ENCODE data around the gene GSC2.
"Not testable (repeated sequence)": the region's sequence is repeated elsewhere in the genome, so short reads cannot be mapped to it uniquely, and the experiment has no call there.

Gene GSC2

DNA sequence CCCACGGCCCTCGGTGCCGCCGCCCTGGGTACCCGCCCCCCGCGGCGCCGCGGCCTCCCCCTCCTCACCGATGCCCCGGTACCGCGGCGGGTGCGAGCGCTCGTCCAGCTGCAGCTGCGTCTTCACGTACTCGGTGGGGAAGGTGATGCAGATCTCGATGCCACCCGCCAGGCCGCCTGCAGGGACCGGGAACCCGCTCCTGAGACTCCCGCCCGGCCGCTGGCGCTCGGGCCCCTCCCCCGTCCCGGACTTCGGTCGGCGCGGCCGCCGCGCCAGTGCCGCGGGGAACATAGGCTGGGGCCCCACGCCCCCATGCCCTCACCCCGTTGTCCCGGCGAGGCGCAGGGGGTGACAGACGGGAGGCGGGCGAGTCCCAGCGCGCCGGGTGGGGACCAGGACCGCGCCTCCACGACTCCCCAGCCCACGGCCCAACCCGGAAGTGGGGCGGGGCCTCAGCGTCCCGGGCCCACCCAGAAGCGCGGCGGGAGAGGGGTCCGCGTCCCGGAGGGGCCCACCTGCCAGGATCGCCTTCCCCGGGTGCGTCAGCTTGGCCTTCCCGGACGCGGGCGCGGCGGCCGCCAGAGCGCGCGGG is 28.1 kb upstream of the GSC2 start:
- DNase-seq (ENCODE audit: low read depth): no peak

DNA sequence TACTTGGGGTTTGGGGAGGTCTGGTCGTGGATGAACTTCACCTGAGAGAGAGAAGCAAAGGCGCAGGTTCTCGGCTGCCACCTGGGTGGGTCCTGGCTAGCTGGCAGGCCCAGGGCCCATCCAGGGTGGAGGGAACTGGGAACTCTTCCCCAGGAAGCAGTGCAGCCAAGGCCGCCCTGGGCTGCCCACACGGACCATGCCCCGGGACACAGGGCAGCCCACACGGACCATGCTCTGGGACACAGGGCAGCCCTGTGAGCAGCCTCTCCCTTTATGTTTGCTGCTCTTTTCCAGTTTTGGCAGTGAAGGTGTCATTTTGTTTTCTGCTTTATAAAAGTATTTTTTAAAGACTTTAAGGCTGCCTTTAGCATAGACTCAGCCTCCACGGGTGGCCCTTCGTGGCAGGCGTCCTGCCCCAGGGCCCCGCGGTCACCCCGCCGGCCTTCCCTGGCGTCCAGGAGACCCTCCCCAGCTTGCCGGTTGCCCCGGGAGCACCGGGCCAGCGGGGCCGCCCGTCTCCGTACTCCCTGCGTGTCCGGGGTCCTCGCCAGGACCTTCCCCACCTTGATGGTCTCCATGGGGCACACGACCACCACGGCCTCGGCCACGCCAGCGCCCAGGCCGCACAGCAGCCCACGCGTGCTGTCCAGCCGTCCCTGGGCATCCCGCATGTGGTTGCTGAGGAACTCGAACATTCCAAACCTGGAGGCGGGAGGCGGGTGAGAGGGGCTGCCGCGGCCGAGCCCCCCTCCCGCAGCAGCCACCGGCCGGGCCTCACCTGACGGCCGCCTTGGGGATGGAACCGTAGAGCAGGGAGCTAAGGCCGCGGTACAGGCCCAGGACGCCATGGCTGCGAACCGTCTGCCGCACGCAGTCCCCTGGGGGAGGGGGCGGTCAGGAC is 27.3 kb upstream of the GSC2 start:
- DNase-seq (ENCODE audit: low read depth): no peak

DNA sequence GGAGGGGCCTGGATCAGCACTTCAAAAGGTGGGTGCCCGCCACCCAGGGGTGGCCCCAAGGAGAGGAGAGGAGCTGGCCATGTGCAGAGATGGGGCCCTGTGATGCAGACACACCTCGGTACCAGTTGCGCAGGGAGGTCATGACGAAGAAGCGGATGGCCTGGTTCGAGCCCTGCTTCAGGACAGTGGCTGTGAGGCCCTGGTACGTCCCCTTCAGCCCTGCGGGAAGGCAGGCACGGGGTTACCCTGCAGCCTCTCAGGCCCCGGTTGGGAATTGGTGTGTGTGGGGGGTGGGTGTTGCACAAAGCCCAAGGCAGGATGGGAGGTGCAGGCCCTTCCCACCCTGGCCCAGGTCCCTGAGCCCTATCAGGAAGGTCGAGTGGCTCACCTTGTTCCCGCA is 26.6 kb upstream of the GSC2 start:
- no peak for DNase-seq (ENCODE audit: low read depth)

DNA sequence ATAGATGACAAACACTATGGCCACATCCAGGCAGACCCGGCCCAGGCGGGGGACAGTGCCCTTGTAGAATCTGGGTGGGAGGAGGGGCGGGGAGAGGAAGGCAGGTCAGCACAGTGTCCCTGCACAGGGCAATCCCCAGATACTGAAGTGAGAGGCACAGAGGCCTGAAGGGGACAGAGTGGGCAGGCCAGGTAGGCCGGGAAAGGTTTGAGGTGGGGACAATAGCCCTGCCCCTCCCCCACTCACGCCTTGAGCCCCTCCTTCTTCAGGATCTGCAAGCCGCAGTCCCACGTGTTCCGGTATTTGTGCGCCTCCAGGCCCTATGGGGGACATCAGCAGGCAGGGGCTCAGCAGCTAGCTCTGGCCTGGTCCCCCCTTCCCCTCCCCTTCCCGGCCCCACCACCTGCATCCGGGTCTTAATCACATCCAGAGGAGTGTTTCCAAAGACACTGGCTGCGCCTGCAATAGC is 26.1 kb upstream of the GSC2 start:
- no peak for DNase-seq (ENCODE audit: low read depth)

DNA sequence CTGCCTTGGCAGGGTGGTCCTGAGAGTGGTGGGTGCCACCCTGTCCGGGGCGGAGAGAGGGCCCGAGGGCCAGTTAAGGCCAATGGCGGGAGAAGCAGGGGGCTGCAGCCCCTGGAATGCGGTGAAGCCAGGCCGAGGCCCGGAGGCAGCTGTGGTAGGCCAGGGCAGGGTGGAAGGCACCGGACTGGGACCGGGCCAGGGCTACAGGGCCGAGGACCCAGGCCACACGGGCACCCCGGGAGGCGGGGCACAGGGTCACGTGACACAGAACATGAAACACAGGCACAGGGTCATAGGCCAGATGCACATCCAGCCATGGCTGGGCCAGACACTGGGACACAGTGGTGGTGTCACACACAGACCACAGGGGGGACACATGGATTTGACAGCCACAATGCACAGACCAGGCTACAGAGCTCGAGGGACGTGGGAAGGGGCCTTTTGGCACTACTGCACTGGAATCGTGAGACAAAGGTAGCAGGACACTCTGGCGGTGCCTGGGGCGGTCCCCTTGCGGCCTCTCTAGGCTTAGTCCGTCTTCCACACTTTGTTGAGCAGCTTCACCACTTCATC is 25.6 kb upstream of the GSC2 start:
- no peak for DNase-seq (ENCODE audit: low read depth)

DNA sequence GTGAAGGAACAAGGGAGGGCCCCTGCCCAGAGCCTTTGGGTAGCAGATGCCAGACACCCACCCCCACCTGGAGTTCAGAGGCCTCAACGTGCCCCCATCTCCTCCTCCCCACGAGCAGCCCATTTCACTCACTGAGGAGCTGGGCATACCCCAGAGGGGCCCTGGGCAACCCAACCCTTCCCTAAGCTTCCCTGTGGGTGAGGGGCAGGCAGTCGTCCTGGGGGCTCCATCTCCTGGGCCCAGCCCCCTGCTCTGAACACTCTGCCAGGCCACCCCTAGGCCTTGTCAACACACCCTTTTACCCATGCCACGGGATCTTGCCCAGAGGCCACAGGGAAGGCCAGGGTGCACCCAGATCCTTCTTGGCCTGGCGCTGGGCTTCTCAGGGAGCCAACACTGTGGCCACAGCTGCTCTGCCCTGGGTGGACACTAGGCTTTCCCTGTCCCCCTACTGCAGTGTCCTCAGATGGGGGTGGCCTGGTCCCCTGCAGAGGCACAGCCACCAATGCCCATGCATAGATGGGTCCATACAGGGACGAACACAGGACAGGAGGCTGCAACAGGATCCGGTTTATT is 25.0 kb upstream of the GSC2 start:
- no peak for DNase-seq (ENCODE audit: low read depth)

DNA sequence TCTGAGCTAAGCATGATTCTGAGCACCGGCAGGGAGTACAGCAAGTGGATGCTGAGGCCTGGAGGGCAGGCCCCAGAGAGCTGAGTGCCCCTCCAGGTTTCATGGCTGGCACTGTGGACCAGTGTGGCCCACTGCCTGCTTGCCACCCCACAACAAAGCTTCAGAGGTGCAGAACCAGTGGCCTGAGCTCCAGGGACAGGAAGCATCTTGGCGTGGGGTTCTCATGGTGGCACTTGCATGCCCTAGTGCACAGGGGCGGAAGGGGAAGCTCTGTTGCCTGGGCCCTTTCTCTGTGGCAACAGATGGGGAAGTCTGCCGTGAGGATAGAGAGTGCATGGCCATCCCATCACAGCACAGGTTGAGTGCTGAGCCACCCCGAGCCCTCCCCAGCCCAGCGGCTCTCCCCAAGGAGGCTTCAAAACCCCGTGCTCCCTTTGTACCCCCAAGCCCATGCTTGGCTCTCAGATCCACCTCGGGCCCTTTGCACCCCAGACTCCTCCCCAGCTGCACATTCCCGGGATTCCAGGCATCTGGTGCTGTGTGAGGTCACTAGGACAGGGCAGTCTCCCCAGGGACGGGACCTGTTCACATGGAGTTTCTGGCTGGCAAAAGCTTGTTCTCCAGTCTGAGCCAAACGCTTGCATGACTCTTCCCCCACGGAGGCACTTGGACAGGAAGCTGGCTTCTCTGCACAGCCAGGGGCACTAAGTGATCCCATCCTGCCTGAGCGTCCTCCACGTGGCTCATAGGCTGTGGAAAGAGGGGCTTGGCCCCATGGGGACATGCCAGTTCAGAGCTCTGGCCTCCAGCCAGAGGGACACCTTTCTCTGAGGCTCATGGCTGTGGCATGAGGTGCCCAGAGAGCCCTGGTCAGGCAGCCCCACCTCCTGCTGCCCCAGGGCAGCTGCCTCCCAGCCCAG is 24.3 kb upstream of the GSC2 start:
- no peak for DNase-seq (ENCODE audit: low read depth)

DNA sequence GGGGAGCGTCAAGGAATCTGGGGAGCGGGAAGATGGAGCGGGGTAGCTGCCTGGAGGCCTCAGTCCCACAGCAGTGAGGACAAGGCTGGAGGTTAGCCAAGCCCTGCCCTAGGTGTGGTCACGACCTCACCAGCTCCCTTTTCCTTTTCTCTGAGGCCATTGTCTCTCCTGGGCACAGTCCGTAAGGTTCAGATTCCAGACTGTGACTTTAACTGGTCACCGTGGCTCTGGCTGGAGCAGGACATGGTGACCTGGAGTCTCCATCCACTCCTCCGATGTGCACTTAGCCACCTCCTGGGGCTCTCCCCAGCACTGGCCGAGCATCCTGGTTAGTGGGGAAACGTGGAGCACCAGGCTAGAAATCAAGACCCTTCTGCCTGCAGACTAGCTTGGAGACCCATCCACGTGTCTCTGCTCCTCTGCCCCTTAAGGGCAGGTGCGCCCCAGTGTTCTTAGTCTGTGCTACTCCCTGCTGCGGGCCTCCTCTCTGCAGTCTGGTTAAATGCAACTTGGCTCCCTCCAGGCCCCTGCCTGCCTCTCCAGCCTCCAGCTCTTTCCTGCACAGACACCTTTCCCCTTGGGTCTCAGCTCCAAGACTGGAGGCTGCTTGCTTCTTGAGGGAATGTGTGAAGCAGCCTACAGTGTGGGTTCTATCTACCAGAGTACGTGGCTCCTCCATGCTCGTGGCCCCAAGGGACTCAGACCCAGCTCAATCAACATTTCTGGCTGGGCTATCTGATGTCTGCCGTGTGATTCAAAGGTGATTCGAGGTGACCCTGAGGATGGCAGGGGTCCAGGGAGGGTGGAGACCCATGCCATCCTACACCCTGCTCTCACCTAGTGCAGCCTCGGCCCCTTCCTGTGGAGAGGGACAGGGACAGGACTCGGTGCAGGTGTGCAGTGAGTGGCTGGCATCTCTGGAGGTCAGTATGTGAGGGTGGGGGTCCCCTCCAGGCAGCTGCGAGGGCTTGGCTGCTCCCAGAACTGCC is 23.2 kb upstream of the GSC2 start:
- no peak for DNase-seq (ENCODE audit: low read depth)

DNA sequence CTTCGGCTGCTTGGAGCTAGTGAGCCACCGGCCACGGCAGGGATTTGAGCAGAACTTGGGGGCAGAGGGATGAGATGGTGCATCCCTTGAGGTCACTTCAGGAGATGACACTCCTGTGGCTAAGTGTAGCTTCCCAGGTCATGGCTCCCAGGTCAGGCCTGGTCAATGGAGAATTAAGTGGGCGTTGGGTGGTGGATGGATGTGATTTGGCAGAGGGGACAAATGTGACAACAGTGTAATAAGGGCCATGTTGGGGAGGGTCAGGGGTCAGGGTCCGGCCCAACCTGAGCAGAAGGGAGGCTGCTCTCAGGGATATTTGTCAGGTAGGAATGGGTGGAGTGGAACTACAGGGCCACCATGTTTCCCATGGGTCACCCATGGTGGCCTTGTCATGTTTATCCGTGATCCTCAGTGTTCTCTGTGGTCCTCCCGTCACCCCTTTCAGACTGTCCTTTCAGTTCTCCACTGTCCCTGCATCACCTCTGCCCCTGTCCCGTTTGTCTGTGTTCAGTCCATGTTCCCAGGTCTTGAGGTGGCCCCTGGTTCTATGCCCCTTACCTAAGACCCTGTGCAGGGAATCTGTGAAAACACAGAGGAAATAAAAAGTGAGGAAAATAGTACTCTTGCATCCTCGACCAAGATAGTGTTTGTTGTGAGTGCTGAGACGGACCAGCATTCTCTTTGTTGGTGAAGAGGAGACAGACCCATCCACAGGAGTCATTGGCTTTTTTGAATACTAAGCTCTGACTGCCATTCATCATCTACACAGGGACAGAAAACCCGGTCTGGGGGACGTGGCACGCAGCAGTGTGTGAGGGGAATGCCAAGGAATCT is 22.3 kb upstream of the GSC2 start:
- DNase-seq (ENCODE audit: low read depth): no peak

DNA sequence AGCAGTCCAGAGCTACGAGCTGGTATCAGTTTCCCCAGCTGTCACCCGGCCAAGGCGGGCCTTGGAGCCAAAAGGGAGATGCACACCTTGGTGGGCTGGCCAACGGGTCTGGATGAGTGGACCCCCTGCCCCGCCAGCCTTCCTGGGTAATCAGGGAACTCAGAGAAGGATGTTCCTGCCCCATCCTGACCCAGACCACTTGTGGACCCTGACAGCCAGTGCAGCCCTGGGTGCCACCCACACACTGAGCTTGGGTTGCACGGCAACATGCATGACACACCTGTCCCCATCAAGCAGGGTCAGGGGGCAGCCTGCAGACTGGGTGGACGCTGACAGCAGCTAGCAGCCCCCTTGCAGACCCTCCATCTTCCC is 19.8 kb upstream of the GSC2 start:
- DNase-seq (ENCODE audit: low read depth): no peak

DNA sequence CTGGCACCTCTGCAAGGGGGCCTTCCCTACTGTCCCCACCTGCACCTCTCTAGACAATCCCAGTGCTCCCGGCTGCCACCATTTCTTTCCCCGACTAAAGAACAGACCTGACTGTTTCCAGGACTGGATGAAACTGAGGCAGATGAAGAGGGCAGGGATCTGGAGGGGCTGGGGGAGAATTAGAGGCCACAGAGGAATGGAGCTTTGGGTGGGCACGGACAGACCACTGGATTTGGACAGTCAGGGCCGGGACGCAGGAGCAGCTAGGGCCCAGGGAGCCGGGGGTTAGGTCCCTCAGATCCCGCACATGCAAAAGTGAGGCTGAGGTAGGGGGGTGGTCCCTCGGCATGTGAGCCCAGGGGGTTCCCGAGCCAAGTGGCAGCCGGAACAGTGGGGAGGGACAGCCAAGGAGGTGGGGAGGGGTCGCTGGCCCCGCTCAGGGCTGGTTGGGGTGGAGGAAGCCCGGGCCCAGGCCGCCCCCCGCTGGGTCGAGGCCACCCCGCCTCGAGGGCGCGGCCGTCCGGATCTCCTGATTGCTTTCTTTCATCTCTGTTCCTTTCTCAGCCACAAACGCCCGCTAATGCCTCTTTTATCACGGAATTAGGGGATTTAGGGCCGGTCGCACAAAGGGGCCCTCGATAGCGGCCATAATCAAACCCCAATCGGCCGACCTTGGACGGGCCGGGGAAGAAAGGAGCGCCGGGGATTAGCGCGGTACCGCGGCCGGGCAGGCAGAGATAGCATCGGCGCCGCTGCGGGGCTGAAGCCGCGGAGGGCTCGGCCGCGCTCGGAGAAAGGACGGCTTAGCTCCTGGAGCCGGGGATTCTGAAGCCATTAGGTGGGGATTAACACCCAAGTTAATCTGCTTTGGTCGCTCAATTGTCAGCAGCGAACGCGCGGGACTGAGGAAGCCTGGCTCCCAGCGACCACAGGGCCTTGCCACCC is 19.2 kb upstream of the GSC2 start:
- DNase-seq (ENCODE audit: low read depth): no peak

DNA sequence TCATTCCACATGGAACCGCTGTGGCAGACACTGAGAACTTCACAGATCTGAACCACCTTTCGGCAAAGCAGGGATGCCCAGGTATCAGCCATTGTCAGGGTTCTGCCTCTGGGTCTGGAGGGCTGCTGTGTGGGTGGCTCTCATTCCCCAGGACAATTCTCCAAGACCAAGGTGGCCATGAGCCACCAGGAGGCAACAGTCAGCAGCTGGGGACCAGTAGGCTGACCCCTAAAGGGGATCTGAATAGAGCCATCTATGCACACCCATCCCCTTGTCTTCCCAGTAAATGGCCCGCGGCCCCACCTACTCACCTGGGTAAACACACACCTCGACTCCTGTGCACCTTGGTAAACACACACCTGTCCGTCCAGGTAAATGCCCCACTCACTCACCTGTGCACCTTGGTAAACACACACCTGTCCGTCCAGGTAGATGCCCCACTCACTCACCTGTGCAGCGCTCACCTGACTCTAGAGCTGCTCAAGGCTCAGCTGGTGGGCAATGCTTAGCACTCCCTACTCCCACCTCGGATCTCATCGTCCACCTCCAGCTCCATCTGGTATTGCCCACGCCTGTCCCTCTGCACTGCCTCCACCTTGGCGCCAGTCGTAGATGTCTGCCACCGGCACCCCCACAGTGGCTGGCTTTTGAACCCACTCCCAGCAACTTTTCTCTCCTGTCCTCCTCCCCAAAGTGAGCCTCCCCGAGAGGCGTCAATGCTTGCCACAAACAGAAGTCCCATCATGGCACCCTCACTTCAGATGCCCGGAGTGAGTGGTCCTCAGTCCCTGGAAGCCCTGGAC is 18.2 kb upstream of the GSC2 start:
- no peak for DNase-seq (ENCODE audit: low read depth)

DNA sequence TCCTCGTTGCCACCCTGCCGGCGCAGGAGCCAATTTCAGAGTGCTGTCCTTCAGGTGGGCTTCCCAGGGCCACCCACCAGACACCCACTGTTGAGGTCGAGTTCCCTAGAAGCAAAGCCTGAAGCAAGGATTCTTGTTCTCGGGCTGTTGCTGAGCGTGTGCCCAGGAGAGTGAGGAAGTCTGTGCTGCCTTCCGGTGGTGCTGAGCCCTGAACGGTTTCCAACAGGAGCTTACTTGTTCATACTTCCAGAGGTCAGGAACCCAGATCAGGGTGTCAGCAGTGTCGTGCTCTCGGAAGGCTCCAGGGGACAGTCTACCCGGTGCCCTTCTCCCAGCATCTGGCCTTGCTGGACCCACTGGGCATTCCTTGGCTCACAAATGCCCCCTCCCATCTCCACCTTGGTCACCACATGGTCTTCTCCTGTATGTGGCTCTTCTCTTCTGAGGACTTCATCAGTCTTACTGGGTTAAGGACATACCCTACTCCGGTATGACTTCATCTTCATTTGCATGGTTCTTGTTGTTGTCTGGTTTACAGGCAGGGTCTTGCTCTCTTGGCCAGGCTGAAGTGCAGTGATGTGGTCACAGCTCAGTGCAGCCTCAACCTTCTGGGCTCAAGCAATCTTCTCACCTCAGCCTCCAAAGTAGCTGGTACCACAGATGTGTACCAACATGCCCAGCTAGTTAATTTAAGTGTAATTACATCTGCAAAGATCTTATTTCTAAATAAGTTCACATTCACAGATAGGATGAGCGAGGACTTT is 17.2 kb upstream of the GSC2 start:
- DNase-seq (ENCODE audit: low read depth): no peak

DNA sequence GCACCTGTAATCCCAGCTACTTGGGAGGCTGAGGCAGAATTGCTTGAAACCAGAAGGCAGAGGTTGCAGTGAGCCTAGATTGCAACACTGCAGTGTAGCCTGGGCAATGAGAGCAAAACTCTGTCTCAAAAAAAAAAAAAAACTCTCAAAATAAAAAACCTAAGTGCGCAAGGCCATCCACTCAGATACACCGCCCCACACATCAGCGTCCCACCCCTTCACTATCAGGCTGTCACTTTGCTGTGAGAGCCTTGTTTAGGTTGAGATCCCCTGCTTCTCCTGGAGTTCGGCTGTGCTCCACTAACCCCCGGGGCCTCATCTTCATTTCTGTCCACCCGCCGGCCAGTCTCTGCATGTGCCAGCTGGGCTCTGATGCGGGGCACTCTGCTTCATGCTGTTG is 16.3 kb upstream of the GSC2 start:
- DNase-seq (ENCODE audit: low read depth): no peak

DNA sequence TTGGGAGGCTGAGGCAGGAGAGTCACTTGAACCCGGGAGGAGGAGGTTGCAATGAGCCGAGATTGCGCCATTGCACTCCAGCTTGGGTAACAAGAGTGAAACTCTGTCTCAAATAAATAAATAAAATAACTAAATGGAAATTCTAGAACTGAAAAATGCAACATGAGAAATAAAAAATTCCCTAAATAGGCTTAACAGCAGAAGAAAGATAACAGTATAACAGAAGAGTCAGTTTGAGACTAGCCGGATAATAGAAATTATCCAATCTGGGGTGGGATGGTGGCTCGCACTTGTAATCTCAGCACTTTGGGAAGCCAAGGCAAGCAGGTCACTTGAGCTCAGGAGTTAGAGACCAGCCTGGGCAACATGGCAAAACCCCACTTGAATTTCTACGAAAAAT is 14.3 kb upstream of the GSC2 start:
- no peak for DNase-seq (ENCODE audit: low read depth)

DNA sequence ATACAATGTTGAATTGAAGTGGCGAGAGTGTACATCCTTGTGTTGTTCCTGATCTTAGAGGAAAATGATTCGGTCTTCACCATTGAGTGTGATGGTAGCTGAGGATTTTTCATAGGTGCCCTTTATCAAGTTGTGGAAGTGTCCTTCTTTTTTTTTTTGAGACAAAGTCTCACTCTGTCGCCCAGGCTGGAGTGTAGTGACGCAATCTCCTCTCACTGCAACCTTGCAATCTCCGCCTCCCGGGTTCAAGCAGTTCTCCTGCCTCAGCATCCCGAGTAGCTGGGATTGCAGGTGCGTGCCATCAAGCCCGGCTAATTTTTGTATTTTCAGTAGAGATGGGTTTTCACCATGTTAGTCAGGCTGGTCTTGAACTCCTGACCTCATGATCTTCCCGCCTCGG is 8.6 kb upstream of the GSC2 start:
- DNase-seq (ENCODE audit: low read depth): not testable (repeated sequence)

DNA sequence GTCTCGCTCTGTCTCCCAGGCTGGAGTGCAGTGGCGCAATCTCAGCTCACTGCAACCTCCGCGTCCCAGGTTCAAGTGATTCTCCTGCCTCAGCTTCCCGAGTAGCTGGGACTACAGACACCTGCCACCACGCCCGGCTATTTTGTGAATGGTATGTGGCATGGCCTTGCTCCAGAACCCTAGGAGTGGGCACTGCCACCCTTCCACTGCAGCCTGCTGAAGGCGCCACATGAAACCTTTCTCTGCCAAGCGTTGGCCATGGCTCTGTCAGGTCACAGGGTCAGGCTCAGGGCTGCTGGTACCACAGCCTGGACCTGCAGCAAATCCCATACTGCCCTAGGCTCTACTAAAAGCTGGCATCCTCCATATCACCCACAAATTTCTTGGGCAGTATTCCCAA is 6.0 kb upstream of the GSC2 start:
- not testable (repeated sequence) for DNase-seq (ENCODE audit: low read depth)

All from stimulated activated CD8-positive, alpha-beta memory T cell treated with anti-CD3 and anti-CD28 coated beads, Interleukin-15, amount 100 ng/mL, for 1 hour (primary cell).